HG03378 (cell line): ENCODE results near the gene CFAP61.
"Not testable (repeated sequence)": the region's sequence is repeated elsewhere in the genome, so short reads cannot be mapped to it uniquely, and the experiment has no call there.

Experiments
- ATAC-seq: cut with Tn5 transposase; IDR thresholded peaks from one replicate; pipeline ENCODE4 v1.9.1; 2021; ENCODE audit warnings: mild to moderate bottlenecking, moderate library complexity; ENCODE audit not compliant: unreplicated experiment

Gene CFAP61

GRCh38 chr20:20052074-20052970, at the start of gene CFAP61, which contains the start of gene CRNKL1:
Gene CFAP61 (plus strand): TSS chr20:20052532. CDS start chr20:20056654, 4,122 bp downstream.
Gene CRNKL1 (minus strand): TSS chr20:20052466. CDS start chr20:20052342, 124 bp downstream.
- peak; percentile 93 for ATAC-seq

DNA sequence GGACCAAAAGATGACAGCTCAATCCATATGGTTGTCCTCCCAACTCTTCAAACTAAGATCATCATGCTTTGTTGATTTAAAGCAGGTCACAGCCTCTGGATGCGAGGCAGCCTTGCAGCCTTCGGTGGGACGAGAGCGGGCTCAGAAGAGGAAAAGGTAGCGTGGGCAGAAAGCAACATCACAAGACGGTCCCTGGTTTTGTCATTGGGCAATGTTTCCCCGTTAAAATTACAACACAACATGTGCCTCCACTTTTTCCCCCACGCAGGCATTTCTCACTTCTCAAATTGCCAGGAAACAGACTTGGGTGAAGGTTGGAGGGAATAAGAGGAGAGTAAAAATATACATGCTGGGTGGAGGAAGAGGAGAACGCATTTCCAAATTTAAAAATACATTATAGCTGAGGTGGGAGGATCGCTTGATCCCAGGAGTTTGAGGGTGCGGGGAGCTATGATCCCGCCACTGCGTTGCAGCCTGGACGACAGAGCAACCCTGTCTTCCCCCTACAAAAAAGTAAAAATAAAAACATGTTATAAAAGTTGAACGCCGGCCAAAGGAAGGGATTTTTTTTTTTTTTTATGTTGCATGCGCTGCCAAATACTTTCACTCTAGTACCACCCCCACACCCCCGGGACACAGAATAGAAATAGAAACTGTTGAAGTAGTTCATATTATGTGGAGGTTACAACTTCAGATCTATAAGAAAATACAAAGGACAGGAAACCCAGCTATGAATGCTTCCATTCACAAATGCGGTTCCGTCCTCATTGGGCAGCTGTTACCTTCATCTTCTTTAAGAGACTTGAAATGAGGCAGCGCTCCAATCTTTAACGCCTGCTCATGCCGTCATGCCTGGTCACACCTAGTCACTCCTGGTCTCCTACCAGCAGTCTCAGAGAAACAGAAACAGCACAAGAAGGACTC, 49.0 kb upstream of the CFAP61 start:
- no peak for ATAC-seq

DNA sequence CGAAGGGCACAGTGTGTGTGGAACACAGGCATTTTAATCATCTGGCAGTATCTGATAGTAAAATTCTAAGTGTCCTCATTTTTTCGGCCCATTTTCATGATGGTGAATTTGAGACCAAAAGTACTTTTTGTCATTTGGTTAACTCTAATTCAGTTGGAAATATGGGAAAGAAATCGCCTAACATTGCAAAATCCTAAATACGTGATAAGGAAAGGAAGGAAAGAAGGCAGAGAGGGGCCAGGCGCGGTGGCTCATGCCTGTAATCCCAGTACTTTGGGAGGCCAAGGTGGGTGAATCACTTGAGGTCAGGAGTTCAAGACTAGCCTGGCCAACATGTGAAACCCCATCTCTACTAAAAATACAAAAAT, 48.4 kb upstream of the CFAP61 start:
- ATAC-seq: not testable (repeated sequence)

GRCh38 chr20:20005342-20005741, 47.0 kb upstream of the CFAP61 start:
- no peak for ATAC-seq

GRCh38 chr20:20009784-20010253, 42.5 kb upstream of the CFAP61 start:
- no peak for ATAC-seq

- no peak for ATAC-seq
Measured at GRCh38 chr20:20010639-20011500, 41.5 kb upstream of the CFAP61 start.

GRCh38 chr20:20012541-20012940, 39.8 kb upstream of the CFAP61 start:
- ATAC-seq: no peak

- ATAC-seq: no peak
Measured at GRCh38 chr20:20014659-20015058, 37.7 kb upstream of the CFAP61 start.

GRCh38 chr20:20017001-20017843, 35.1 kb upstream of the CFAP61 start, which contains the start of gene NAA20:
Gene NAA20 (plus strand): TSS chr20:20017362. CDS start chr20:20017397, 35 bp downstream.
- peak; percentile 92 for ATAC-seq

GRCh38 chr20:20017844-20018185, 34.5 kb upstream of the CFAP61 start:
- ATAC-seq: peak; percentile 9

DNA sequence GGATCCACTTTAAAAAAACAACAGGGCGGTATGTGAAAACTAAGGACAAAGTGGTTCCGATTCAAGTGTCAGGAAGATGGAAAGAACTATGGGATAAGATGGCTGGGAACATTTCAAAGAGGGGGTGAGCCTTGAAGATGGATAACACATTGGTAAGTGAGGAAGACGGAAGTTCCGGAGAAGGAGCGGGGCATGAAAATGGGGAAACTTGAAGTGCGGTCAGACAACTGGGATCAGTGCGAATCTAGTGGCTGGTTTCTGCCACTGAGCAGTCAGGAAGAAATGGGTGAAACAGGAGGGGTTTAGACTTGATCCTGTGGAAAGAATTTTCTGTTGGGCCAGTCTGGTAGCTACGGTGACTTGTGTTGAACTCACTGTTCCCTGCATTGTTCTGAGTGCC, 34.0 kb upstream of the CFAP61 start:
- no peak for ATAC-seq

DNA sequence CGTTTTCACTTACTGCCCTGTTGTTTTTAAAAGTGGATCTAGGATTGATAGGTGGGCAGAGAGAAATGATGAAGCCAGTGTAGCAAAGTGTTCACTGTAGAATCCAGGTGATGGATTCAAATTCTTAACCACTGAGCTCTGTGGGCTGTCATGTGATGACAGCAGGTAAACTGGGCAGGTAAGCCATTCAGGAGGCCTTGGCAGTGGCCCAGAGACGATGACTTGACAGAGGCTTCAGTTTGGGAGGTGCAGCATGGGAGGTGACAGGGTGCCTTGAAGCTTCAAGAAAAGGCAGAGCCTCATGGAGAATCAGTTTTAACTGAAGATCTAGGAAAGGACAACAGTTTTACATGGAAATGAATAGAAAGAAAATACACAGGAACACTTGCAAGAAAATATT, 33.2 kb upstream of the CFAP61 start:
- no peak for ATAC-seq

GRCh38 chr20:20020908-20021307, 31.4 kb upstream of the CFAP61 start:
- no peak for ATAC-seq

GRCh38 chr20:20021835-20022234, 30.5 kb upstream of the CFAP61 start:
- no peak for ATAC-seq

GRCh38 chr20:20022498-20022897, 29.8 kb upstream of the CFAP61 start:
- ATAC-seq: peak; percentile 67

GRCh38 chr20:20023395-20023794, 28.9 kb upstream of the CFAP61 start:
- ATAC-seq: no peak

DNA sequence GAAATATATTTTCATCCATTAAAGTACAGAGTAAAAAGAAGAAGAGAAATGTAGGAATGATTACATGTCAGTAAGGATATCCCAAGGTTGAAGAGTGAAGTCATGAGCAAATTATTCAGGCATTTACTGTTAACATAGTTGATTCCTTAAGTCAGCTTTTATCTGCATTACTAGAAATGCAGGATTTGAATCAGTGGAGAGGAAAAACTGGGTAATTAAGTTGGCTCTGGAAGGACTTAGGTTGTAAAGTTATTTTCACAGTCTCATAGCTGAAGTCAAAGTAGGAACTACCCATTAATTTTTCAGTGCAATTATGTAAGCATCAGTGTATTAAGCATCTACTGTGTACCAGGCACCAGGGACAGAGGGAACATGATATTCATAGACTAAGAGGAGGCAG, 27.4 kb upstream of the CFAP61 start:
- no peak for ATAC-seq

GRCh38 chr20:20027284-20027683, 25.0 kb upstream of the CFAP61 start:
- no peak for ATAC-seq

DNA sequence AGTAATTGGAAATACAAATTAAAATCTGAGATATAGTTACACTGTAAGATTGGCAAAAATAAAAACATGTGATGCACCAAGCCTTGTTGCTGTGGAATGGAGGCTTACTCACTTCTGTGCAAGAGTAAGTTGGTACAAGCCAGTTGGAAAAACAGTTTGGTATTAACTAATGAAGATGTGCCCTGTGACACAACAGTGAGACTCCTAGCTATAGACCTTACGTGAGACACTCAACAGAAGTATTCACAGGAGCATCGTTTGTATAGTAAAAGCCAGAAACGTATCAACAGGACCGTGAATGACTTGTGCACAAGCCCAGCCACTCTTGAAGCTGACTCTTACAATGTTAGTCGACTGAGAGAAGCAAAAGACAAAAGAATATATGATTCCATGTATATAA, 20.5 kb upstream of the CFAP61 start:
- ATAC-seq: no peak

DNA sequence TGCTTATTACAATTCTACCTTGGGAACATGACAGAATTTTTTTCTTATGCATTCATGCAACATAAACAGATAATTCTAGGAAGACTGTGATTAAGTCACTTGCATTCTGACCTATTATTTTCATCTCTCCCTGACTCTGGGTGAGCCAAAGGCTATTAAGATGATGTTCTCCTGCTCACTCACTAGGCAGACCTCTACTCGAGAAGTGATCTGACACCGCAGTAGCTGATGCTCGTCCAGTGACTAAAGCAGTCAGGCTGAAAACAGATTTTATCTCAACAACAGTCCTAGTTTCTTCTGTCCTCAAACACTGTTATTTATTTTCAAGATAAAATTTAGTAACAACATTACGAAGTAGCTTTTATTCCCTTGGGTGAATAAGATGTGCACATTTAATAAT, 17.8 kb upstream of the CFAP61 start:
- no peak for ATAC-seq
